HG02759 (cell line): ENCODE results near the gene VEZT.

Source experiments
- ATAC-seq: cut with Tn5 transposase; IDR thresholded peaks from one replicate; pipeline ENCODE4 v1.9.1; 2021; ENCODE audit warnings: mild to moderate bottlenecking, moderate library complexity; ENCODE audit not compliant: unreplicated experiment

The VEZT gene

DNA sequence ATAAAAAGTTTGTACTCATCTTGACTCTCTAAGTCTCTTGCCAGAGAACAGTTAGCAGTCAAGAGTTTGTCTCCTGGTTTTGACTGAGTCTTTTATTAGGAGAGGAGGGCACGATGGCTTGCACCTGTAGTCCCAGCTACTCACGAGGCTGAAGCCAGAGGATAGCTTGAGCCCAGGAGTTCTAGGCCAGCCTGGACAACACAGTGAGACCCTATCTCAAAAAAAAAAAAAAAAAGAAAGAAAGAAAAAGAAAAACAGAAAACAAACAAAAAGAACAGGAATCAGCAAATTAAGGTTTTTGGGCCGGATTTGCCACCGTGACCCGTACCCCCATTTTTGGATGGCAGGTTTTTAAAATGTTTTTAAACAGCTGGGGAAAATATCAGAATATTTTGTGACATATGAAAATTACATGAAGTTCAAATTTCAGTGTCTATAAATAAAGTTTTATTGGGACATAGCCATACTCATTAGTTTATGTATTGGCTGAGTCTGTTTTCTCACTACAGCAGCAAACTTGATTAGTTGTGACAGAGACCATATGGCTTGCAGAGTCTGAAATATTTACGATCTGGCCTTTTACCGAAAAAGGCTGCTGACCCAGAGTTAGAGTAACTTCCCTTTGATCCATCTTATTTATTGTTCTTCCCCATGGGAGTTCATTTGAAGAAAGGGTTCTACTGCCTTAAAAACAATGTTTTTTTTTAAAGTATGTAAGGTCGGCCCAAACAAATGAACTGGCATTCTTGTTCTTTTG lies 31.2 kb downstream of the VEZT start:
- ATAC-seq: no peak

DNA sequence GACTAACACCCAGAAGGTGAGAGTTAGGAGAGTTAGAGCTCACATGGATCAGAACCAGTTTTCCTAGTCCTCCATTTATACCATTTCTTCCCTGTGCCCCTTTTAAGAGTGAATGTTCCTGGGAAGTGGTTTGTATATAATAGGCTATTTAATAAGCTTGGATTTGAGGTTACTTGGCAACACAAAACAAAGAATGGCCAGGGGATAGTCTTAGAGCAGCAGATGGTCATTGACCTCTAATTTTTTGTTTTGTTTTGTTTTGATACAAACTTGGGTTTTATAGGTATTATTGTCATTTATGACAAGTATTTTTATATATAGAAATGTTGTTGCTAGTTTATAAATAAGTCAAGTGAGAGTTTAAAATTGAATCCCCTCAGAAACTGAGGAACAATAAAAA lies 35.8 kb downstream of the VEZT start:
- ATAC-seq: no peak

DNA sequence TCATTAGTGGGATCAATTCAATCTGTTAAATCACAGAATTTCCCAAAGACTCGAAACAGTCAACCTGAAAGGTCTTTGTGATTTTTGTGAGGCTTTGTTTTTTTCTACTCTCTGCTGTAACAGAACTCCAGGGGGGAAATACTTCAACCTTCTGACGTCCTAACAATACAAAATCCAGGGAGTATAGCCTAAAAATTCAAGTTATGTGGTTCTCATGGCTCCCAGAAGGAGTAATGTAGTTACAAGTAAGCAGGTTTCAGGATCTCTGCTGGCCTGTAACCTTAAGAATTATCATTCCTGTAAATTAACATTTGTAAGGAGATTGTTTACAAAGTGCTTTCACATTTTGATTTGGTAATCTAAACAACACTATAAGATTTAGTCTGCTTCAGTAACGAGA lies 39.9 kb downstream of the VEZT start:
- no peak for ATAC-seq

DNA sequence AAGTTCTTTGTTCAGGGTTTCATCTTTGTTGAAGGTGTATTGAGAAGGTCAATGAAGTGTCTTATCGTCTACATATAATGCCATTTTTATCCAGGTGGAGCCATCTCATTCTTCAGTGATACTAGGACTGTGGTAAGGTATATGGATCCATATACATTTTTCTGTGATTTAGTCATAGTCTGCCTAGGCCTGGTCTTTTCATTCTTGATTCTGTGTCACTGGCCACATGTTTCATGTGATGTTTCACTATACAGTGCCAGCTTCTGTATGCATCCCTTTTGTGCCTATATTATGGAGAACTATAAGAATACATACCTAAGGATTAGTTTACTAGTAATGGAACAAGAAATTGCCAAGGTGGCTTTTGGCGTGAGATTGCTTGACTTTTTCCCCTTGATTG lies 40.5 kb downstream of the VEZT start:
- ATAC-seq: no peak

DNA sequence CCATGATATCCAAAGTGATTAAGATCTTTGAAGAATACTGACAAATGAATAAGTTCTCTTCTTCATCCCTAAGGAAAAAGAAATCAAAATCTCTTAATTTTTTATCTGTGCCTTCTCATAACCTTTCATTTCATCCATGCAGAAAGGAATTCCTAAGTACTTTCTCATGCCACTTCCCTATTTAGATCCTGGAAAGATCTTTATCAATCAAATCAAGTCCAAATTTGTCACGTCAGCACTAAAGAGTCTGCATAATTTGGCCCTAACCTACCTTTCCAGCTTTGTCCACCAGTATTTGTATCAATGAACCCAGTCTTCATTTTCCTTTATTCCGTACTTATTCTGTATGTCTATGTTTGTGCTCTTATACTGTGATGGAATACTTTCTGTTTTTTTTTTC lies 41.2 kb downstream of the VEZT start:
- ATAC-seq: no peak

DNA sequence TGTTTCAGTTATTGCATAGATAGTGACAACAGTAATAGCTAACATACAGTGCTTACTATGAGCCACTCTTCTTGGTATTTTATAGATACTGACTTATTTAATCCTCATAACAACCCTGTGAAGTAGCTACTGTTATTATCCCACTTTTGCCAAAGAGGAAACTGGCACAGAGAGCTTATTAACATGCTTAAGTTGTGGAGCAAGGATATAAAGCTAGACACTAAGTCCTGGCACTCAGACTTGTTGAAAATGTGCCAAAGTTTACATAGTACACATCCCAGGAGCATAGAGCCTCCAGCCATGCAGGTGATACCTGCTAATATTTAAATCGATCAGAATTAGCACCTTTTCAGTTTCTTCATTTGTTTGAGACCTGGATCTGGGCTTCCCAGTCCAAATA lies 41.8 kb downstream of the VEZT start:
- no peak for ATAC-seq

DNA sequence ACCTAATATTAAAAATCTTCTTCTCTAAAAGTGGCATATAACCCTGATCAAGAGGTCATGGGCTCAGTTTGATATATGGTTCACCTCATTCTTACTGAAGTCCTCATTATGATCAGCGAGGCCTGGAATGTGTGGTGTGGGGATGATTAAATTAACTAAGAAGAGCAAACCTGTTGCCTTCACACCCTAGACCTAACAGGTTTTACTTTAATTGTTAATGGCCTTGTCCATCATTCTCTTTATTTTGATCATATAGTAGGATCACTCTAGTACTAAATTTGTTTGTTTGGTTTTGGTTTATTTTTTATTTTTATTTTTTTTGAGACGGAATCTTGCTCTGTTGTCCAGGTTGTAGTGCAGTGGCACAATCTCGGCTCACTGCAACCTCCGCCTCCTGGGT lies 43.5 kb downstream of the VEZT start:
- ATAC-seq: no peak

DNA sequence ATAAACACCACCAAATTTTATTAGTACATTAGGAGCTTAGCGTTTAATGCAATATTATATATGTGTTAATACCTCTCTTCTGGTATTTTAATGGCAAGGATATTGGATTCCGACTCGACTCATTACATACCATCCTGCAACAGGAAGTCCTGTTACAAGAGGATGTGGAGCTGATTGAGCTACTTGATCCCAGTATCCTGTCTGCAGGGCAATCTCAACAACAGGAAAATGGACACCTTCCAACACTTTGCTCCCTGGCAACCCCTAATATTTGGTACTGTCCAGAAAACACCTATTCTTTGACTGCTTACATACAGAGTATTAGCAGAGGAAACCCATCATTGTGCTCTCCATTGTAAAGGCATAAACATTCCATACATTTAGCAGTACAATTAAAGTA lies 45.2 kb downstream of the VEZT start:
- ATAC-seq: no peak

DNA sequence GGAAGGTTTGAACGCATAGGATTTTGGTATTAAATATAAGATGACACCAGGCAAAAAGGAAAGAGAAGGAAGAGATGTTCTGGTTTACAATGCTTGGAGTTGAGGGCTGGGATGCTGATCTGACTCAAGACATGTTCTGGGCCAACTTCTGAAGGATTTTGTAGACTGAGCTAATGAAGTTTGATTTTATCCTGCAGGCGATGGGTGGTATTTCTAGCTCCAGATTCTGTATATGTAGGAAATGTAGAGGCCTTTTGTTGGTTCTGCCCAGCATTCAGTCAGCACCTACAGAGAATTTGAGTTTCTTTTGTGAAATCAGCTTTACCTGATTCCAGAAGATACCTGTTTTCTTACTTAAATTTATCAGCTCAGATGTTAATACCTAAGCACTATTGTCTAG lies 48.2 kb downstream of the VEZT start:
- no peak for ATAC-seq

DNA sequence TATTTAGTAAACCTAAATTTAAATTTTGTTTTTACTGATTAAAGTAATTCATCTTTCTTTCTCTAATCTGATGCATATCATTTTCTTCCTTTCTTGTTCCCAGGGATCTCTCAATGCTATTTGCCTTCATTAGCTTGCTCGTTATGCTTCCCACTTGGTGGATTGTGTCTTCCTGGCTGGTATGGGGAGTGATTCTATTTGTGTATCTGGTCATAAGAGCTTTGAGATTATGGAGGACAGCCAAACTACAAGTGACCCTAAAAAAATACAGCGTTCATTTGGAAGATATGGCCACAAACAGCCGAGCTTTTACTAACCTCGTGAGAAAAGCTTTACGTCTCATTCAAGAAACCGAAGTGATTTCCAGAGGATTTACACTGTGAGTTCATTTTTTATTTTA lies 48.6 kb downstream of the VEZT start:
- ATAC-seq: no peak

DNA sequence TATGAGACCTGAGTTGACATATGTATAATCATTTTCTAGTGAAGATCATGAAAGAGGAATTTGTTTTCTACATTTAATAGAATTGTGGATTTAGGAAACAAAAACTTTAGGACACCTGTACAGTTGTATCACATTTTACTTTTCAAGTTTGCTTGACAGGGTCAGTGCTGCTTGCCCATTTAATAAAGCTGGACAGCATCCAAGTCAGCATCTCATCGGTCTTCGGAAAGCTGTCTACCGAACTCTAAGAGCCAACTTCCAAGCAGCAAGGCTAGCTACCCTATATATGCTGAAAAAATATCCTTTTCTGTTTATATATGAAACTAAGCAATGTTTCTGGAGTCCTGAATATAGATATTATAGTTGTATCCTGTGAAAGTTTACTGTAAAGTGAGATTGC lies 52.3 kb downstream of the VEZT start:
- no peak for ATAC-seq

DNA sequence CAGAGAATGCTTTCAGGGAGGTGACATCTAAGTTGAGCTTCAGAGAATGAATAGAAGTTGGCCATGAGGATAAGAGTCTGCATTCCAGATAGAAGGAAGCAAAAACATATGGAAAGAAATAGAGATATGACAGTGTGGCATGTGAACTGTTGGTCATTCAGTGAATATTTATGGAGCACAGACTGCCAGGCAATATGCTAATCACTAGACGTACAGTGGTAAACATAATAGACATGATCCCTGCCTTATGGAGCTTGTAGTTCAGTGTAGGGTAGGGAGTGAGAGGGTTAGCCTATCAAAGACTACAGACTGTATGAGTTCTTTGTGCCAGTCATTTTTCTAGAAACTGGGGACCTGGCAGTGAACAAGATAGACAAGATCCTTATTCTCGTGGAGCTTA lies 53.9 kb downstream of the VEZT start:
- no peak for ATAC-seq

DNA sequence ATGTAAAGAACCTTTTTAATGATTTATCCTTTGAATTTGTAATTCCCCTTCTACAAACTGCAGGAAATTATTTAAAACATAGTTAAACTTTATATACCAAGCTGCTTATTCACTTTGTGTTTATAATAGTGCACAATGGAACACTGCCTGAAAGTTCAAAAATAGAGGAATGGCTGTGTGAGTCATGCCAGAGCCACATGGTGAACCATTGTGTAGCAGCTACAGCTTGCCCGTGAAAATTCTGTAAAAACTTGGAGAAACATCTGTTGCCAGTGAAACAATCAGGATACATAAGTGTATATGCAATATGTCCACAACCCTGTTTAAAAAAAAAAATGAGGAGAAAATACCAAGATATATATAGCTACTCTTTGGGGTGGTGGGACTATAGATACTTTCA lies 59.5 kb downstream of the VEZT start:
- no peak for ATAC-seq

DNA sequence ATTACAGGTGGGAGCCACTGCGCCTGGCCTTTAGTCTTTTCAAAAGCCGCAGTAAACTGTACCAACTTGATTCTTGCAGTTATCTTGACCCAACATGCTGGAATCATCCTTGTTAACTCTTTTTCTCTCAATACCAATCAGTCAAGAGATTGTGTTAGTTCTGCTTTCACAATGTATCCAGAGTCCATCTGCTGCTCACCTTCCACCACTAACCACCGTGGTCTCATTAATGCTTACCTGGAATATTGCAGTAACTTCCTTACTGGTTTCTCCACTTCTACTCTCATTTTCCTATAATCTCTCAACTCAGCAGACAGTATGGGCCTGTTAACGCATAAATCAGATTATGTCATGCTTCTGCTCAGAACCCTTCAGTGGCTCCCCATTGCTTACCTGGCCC lies 62.2 kb downstream of the VEZT start:
- ATAC-seq: no peak

DNA sequence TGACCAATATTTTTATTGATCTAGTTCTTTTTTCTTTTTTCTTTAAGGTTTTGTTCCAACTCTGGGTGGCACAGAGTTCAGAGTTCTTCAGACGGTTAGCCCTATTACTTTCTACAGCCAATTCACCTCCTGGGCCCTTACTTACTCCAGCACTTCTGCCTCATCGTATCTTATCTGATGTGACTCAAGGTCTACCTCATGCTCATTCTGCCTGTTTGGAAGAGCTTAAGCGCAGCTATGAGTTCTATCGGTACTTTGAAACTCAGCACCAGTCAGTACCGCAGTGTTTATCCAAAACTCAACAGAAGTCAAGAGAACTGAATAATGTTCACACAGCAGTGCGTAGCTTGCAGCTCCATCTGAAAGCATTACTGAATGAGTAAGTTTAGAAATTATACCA lies 64.7 kb downstream of the VEZT start:
- ATAC-seq: no peak

DNA sequence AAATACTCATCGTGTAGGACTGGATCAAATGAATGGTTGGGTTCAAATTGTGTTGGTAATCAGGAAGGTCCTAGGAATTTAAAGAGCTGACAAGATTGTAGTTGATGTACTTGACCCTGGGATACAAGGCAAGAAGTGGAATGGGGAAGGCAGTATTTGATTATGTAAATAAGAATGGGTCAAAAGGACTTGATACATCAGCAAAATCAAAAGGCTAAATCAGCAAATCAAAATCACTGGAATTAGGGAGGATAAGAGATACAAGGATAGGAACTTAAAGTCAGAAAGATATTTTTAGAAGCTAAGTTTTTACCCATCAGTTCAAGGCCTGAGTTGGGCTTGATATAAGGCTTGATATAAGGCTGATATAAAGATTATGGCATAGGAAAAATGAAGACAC lies 65.8 kb downstream of the VEZT start:
- ATAC-seq: no peak

DNA sequence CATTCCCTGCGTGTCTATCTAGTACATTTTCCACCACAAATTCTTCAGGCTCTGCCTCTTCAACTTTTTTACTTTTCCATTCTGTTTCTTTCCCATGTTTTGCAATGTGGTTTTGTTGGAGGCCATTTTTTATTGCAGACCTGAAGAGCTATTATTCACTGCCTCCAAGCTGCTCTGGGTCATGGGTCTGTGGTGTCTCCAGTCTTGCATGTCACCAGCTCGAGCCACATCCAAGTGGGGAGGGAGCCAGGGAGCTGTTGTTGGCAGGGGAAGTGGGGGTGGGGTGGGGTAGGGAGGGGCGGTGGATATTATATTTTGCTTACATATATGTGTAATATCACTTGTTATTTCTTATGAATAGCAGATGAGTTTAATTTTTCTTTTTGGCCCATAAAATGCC lies 69.1 kb downstream of the VEZT start:
- ATAC-seq: no peak

DNA sequence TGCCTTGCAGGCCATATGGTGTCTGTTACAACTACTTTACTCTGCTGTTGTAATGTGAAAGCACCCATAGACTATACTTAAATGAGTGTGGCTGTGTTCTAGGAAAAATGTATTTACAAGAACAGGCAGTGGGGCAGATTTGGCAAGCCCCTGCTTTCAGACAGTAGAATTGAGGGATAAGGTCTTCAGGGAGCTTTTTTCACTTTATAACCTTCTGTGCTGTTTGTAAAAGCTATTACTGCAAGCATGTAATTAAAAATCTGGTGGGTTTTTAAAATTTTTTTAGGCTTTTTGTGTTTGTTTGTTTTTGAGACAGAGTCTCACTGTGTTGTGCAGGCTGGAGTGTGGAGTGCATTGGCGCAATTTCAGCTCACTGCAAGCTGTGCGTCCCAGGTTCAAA lies 73.9 kb downstream of the VEZT start:
- no peak for ATAC-seq

DNA sequence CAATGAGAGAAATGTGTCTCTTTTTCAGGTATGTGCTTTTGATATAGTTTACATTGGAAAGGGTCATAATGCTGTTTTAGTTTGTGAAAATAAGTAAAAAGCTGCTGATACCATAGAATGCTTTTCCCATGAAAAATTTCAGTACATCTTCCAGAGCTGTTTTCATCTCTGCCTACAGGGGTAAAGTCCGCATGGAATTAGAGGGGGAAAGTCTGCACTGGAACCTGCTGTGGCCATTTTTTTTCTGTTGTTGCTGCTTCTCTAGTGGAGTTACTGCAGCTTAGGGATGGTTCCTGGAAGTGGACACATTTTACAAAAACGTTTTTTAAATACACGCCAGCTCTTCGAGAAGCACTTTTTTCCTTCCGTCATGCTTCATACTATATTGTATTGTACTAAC lies 81.3 kb downstream of the VEZT start:
- no peak for ATAC-seq

DNA sequence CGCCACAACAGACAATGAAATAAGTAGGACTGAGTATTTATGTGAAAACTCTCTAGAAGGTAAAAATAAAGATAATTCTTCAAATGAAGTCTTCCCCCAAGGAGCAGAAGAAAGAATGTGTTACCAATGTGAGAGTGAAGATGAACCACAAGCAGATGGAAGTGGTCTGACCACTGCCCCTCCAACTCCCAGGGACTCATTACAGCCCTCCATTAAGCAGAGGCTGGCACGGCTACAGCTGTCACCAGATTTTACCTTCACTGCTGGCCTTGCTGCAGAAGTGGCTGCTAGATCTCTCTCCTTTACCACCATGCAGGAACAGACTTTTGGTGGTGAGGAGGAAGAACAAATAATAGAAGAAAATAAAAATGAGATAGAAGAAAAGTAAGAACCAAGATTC lies 82.7 kb downstream of the VEZT start:
- ATAC-seq: no peak

DNA sequence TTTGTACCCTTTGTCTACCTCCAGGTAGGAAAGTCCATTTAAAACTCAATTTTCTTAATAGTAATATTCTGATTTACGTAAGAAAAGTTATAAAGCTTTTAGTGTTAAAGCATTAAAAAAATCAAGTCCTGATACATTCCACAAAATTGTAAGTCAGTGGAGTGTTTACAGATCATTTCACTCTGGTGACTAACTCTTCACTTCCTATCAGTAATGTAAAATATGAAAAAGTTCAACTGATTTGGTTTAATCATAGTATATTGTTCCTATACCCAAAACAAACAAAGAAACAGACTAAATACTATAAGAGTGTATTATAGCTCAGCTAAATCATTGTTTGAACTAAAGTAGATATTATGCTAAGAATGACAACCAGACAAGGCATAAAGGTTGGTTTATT lies 85.9 kb downstream of the VEZT start:
- no peak for ATAC-seq

DNA sequence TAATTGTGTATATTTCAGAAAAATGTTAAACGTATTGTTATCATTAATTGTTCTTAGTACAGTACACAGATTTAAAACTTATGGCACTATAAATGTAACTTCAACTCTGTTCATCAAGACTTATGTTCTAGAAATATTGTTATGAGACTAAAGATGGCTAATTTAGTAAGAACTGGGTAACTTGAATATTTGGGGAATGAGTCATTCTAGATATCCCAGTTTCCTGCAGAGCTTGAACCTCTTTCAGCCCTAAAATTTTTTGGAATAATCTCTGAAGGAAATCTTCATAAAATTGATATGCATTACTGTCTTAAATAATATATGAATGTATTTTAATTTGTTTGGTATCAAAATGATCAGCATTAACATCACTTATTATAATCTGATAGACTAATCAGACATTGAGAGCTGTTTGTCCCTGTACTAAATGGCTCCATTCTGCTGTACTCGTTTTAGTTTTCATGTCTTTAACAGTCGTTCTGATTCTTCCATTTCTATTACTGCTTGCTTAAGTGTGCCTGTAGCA lies 87.1 kb downstream of the VEZT start:
- ATAC-seq: no peak

DNA sequence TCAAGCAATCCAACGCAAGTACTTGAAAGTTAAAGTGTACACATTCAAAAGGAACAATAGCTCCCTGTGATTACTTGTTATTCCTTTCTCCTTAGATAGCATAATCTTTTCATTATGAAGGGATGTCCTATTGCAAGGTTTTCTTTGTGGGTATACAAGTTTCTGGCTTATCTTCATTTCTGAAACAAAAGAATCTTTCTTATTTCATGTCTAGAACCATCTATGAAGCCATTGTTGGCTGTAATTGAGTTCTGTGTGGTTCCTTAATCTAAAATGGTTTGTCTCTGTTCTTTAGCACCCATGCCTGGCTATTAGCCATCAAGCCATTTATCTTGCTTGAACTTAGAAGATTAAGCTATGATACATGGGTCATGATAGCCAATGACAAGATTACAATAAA lies 95.0 kb downstream of the VEZT start:
- no peak for ATAC-seq
